RWPE1 (cell line): ENCODE data around the gene DCBLD1.
A peak's percentile ranks its signal among the peaks of the same experiment; 100 is the strongest.

Experiments used
- CTCF ChIA-PET: fragments of 350-600 bp; sonication (Branson Sonifier 250); formaldehyde crosslinking; extraction: SDS; loops from one replicate; lab custom pipeline; 2021; lab: Yijun Ruan, JAX
- POLR2A ChIA-PET: fragments of 400-600 bp; formaldehyde crosslinking; extraction: SDS; loops from one replicate; lab custom pipeline; 2020; ENCODE audit warnings: antibody characterized with exemption; ENCODE audit not compliant: low non-redundant PET; lab: Yijun Ruan, JAX
- DNase-seq: peaks from one replicate; pipeline ENCODE4 v3.0.0; 2012; ENCODE audit warnings: low spot score
- H3K27ac ChIP-seq: fragments of 450-650 bp; 2 replicates; pipeline ENCODE4 v1.5.1; 2017
- CTCF ChIP-seq: fragments of 450-650 bp; conservative IDR thresholded peaks from 2 replicates; pipeline ENCODE4 v1.5.1; 2017; ENCODE audit warnings: low read depth, mild to moderate bottlenecking

DCBLD1 gene

GRCh38 chr6:117506180-117506835, 23.8 kb downstream of the DCBLD1 start:
- TF ChIP-seq CTCF: no peak
- 0 out of 2 replicates have a peak overlapping the region, but pooled peaks have one; percentile 37 for H3K27ac ChIP-seq
- CTCF ChIA-PET: no interaction called here
- POLR2A ChIA-PET: no interaction called here
- DNase-seq: no peak

GRCh38 chr6:117506907-117507306, 24.4 kb downstream of the DCBLD1 start:
- no peak for TF ChIP-seq CTCF
- ChIA-PET POLR2A (no interaction called here), CTCF (no interaction called here)
- no peak for DNase-seq
- H3K27ac ChIP-seq: 0 out of 2 replicates have a peak overlapping the region, but pooled peaks have one; percentile 37

GRCh38 chr6:117508450-117508971, 26.0 kb downstream of the DCBLD1 start:
- TF ChIP-seq CTCF: no peak
- POLR2A ChIA-PET: no interaction called here
- no peak for DNase-seq
- CTCF ChIA-PET: interaction anchor here (0.6 kb wide), 1 partner anchor 24 kb away, joined by 3 read pairs; no protein-coding TSS in a partner anchor
- H3K27ac ChIP-seq: no peak overlapping the region

- CTCF ChIA-PET: interaction anchor here (0.6 kb wide), 1 partner anchor 23 kb away, joined by 3 read pairs; no protein-coding TSS in a partner anchor
- POLR2A ChIA-PET: no interaction called here
- no peak for TF ChIP-seq CTCF
Observed at GRCh38 chr6:117509021-117509420, 26.5 kb downstream of the DCBLD1 start.

GRCh38 chr6:117512056-117512828, 29.8 kb downstream of the DCBLD1 start:
- TF ChIP-seq CTCF: no peak
- DNase-seq: peak; percentile 52
- no peak overlapping the region for H3K27ac ChIP-seq
- POLR2A ChIA-PET: no interaction called here
- CTCF ChIA-PET: interaction anchor here (0.7 to 0.9 kb wide), 2 partner anchors 9 to 16 kb away, joined by 3 read pairs; no protein-coding TSS in a partner anchor

More at GRCh38 chr6:117509021-117509420, 26.5 kb downstream of the DCBLD1 start:
- no peak for DNase-seq
- H3K27ac ChIP-seq: no peak overlapping the region

- DNase-seq: no peak
- CTCF ChIA-PET: no interaction called here
Observed at GRCh38 chr6:117512987-117513573, 30.6 kb downstream of the DCBLD1 start.

More at GRCh38 chr6:117512987-117513573, 30.6 kb downstream of the DCBLD1 start:
- POLR2A ChIA-PET: no interaction called here
- no peak for TF ChIP-seq CTCF
- H3K27ac ChIP-seq: no peak overlapping the region
